Tibial artery (tissue), 4 donors: ENCODE measurements around the gene NAPA.
"Not testable (repeated sequence)": the region's sequence is repeated elsewhere in the genome, so short reads cannot be mapped to it uniquely, and the experiment has no call there.

Source experiments
- DNase-seq, 2 donors: peaks; one replicate each; pipeline ENCODE4 v3.0.0-alpha.2; 2019
- H3K27ac ChIP-seq, 2 donors: fragments of 200-600 bp; sonication (generic) in 1 of 2; 1 replicate in 1 of 2; 2 replicates in 1 of 2; pipeline ENCODE4 v1.5.1; 2018 to 2019; ENCODE audit warnings: mild to moderate bottlenecking in 1 of 2
- H3K27me3 ChIP-seq, 2 donors: fragments of 200-600 bp; sonication (generic) in 1 of 2; one replicate each; pipeline versions ENCODE4 v1.5.1 to v1.6.0; 2016 to 2019
- H3K36me3 ChIP-seq, 3 donors: fragments of 200-600 bp; sonication (generic) in 2 of 3; one replicate each; pipeline ENCODE4 v1.5.1; 2016 to 2019; ENCODE audit warnings: mild to moderate bottlenecking in 2 of 3
- H3K4me1 ChIP-seq, 4 donors: fragments of 200-600 bp; sonication (generic) in 2 of 4; 1 replicate in 3 of 4; 2 replicates in 1 of 4; pipeline ENCODE4 v1.5.1; 2016 to 2019
- H3K4me3 ChIP-seq, 2 donors: fragments of 200-600 bp; sonication (generic) in 1 of 2; 1 replicate in 1 of 2; 2 replicates in 1 of 2; pipeline ENCODE4 v1.5.1; 2018 to 2019; ENCODE audit warnings: mild to moderate bottlenecking in 2 of 2
- H3K9me3 ChIP-seq, 3 donors: fragments of 200-600 bp; sonication (generic) in 1 of 3; one replicate each; pipeline ENCODE4 v1.5.1; 2016 to 2019
- CTCF ChIP-seq, 2 experiments: fragments of 200-600 bp in 1 of 2; fragments of 450-650 bp in 1 of 2; IDR thresholded peaks; one replicate each; pipeline ENCODE4 v1.5.1; 2017 to 2019; ENCODE audit warnings: antibody characterized with exemption in 2 of 2, mild to moderate bottlenecking in 1 of 2, moderate library complexity in 1 of 2
- intact Hi-C: fragments of 100-400 bp; cut with DNase I; formaldehyde crosslinking; loops from one replicate; pipeline ENCODE4 v1.15.0; 2023; ENCODE audit warnings: low total_unique reads

The NAPA gene

GRCh38 chr19:47489072-47489914, 25.6 kb downstream of the NAPA start:
- TF ChIP-seq CTCF (IDR thresholded peaks at IDR 0.05): no peak
- no peaks in the 10 kb centered on the region for H3K9me3 ChIP-seq
- no peaks in the 10 kb centered on the region for H3K27me3 ChIP-seq
- H3K36me3 ChIP-seq: peaks cover 33 to 74% (median 67%) of the 10 kb centered on the region in 3 donors
- H3K27ac ChIP-seq: no peak overlapping the region
- DNase-seq: no peak
- H3K4me3 ChIP-seq: no peak overlapping the region
- H3K4me1 ChIP-seq: peaks cover 0 to 9% (median 7%) of the 10 kb centered on the region in 4 donors
- intact Hi-C loops: no loop called here

- intact Hi-C loops: no loop called here
- H3K9me3 ChIP-seq: no peaks in the 10 kb centered on the region
- DNase-seq: no peak
- H3K27me3 ChIP-seq: no peaks in the 10 kb centered on the region
- H3K4me1 ChIP-seq: peaks cover 0 to 16% (median 10%) of the 10 kb centered on the region in 4 donors
- H3K27ac ChIP-seq: no peak overlapping the region
- H3K36me3 ChIP-seq: peaks cover 33 to 60% (median 54%) of the 10 kb centered on the region in 3 donors
- H3K4me3 ChIP-seq: no peak overlapping the region
- no peak for TF ChIP-seq CTCF (IDR thresholded peaks at IDR 0.05)
These were observed 27.0 kb downstream of the NAPA start for GRCh38 chr19:47487551-47488515.

- peak in 1 of 2 donors; percentile 63 for DNase-seq
- no peak overlapping the region for H3K4me3 ChIP-seq
These were observed 28.0 kb downstream of the NAPA start for GRCh38 chr19:47486900-47487299.

GRCh38 chr19:47486220-47486619, 28.6 kb downstream of the NAPA start:
- peaks cover 23 to 44% (median 38%) of the 10 kb centered on the region in 3 donors for H3K36me3 ChIP-seq
- intact Hi-C loops, H3K4me3 ChIP-seq: not testable (repeated sequence)

More at GRCh38 chr19:47486900-47487299, 28.0 kb downstream of the NAPA start:
- intact Hi-C loops: no loop called here
- Histone ChIP-seq H3K9me3 (no peaks in the 10 kb centered on the region), H3K4me1 (peaks cover 0 to 16% (median 10%) of the 10 kb centered on the region in 4 donors), H3K27ac (no peak overlapping the region), H3K27me3 (no peaks in the 10 kb centered on the region), H3K36me3 (peaks cover 29 to 50% (median 45%) of the 10 kb centered on the region in 3 donors)
- no peak for TF ChIP-seq CTCF (IDR thresholded peaks at IDR 0.05)

GRCh38 chr19:47485210-47485609, 29.7 kb downstream of the NAPA start:
- H3K4me3 ChIP-seq: no peak overlapping the region
- peaks cover 0 to 18% (median 10%) of the 10 kb centered on the region in 4 donors for H3K4me1 ChIP-seq
- peaks cover 23 to 36% (median 31%) of the 10 kb centered on the region in 3 donors for H3K36me3 ChIP-seq
- intact Hi-C loops: no loop called here
- peak overlapping the region in 1 of 2 donors; percentile 86 for H3K27ac ChIP-seq
- no peaks in the 10 kb centered on the region for H3K9me3 ChIP-seq
- TF ChIP-seq CTCF (IDR thresholded peaks at IDR 0.05): no peak
- H3K27me3 ChIP-seq: peaks cover 0 to 4% of the 10 kb centered on the region in 2 donors
- DNase-seq: no peak

More at GRCh38 chr19:47486220-47486619, 28.6 kb downstream of the NAPA start:
- H3K4me1 ChIP-seq: peaks cover 0 to 16% (median 10%) of the 10 kb centered on the region in 4 donors
- not testable (repeated sequence) for H3K9me3 ChIP-seq, H3K27me3 ChIP-seq, DNase-seq, H3K27ac ChIP-seq
